ENCODE data around the gene ITGB2. TPM values are rescaled to one million over a fixed set of nuclear protein-coding genes. Genes with fewer than 3 reads are reported as not detected.
A peak's percentile ranks its signal among the peaks of the same experiment; 100 is the strongest.

ITGB2 gene
- total RNA-seq, 4 donors from 2014 or later: 33.2 to 110 (median 44.0) TPM

- H3K36me3 ChIP-seq: peaks cover 0 to 27% (median 14%) of the 10 kb centered on the region in 4 donors
- peaks cover 54 to 100% (median 95%) of the 10 kb centered on the region in 4 donors for H3K4me1 ChIP-seq
- H3K27me3 ChIP-seq: no peaks in the 10 kb centered on the region
- H3K27ac ChIP-seq (replicated peaks in 1 of 4): peak overlapping the region; percentile 78 to 92 (median 80)
- peak overlapping the region; percentile 45 to 48 (median 47) for H3K4me3 ChIP-seq
- WGBS: 77% methylated on average over 12 of the region's 38 CpGs
- intact Hi-C loops (cut with DNase I): no loop called here
- no peak for DNase-seq (ENCODE audit: extremely low spot score)
- no peaks in the 10 kb centered on the region for H3K9me3 ChIP-seq
- TF ChIP-seq EP300 (IDR thresholded peaks at IDR 0.05): no peak
- TF ChIP-seq POLR2AphosphoS5 (IDR thresholded peaks at IDR 0.05): no peak
- no peak for TF ChIP-seq POLR2A (IDR thresholded peaks at IDR 0.05; ENCODE audit: low read depth)
- TF ChIP-seq, protein P1, sequence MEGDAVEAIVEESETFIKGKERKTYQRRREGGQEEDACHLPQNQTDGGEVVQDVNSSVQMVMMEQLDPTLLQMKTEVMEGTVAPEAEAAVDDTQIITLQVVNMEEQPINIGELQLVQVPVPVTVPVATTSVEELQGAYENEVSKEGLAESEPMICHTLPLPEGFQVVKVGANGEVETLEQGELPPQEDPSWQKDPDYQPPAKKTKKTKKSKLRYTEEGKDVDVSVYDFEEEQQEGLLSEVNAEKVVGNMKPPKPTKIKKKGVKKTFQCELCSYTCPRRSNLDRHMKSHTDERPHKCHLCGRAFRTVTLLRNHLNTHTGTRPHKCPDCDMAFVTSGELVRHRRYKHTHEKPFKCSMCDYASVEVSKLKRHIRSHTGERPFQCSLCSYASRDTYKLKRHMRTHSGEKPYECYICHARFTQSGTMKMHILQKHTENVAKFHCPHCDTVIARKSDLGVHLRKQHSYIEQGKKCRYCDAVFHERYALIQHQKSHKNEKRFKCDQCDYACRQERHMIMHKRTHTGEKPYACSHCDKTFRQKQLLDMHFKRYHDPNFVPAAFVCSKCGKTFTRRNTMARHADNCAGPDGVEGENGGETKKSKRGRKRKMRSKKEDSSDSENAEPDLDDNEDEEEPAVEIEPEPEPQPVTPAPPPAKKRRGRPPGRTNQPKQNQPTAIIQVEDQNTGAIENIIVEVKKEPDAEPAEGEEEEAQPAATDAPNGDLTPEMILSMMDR (IDR thresholded peaks at IDR 0.05): no peak
Observed at GRCh38 chr21:44967082-44968047, 46.7 kb upstream of the ITGB2 start.

DNA sequence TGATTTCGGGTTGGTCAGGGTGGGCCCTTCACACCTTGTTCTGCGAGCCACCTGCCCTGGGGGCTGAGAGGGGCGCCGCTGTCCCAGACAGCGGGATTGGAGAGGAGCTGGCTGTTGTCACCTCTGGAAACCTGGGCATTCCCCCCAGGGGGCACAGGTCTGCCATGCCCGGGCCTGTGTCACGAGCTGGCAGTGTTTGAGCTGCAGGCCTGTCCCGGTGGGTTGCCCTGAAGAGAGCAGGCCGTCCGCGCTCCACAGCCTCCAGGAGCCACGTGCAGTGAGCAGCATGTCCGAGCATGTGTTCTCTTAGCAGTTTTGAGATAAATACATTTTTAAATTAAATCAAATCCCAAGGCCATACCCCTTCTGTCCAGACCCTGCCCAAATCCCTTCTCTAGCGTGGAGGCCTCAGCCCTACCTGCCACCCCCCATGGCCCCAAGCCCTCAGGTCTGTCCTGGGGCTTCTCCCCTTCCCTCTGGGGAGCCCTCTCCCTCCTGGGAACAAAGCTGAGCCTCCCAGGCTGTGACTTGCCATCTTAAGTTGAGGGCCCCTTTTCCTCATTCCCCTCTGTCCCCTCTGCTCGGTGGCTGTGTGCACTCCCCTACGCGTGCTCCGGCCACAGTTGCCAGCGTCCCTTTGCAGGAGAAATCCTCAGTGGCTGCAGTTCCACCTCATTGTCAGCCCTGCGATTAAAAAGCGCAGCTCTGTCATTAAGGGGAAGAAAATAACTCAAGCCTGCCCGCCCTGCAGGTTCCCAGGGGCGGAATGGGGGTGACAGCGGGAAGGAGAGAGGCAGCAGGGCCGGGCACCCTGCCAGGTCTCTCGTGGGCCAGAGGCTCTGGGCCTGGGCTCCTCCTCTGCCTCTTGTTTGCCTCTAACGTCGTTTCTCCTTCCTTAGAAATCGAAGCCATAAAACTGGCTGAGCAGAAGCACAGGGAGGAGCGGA lies 45.7 kb upstream of the ITGB2 start:
- H3K27me3 ChIP-seq: no peaks in the 10 kb centered on the region
- no peaks in the 10 kb centered on the region for H3K9me3 ChIP-seq
- H3K4me3 ChIP-seq: peak overlapping the region; percentile 45 to 48 (median 47)
- 60% methylated on average over 16 of the region's 30 CpGs for WGBS
- peaks cover 62 to 100% (median 95%) of the 10 kb centered on the region in 4 donors for H3K4me1 ChIP-seq
- intact Hi-C loops (cut with DNase I): no loop called here
- TF ChIP-seq EP300 (IDR thresholded peaks at IDR 0.05) (no peak), POLR2A (IDR thresholded peaks at IDR 0.05; ENCODE audit: low read depth) (no peak), POLR2AphosphoS5 (IDR thresholded peaks at IDR 0.05) (no peak)
- TF ChIP-seq, protein P1 (IDR thresholded peaks at IDR 0.05): no peak
- no peak for DNase-seq (ENCODE audit: extremely low spot score)
- H3K36me3 ChIP-seq: peaks cover 0 to 26% (median 13%) of the 10 kb centered on the region in 4 donors
- peak overlapping the region; percentile 78 to 92 (median 80) for H3K27ac ChIP-seq (replicated peaks in 1 of 4)

GRCh38 chr21:44965251-44966022 lies 44.7 kb upstream of the ITGB2 start:
- DNase-seq (ENCODE audit: extremely low spot score): no peak
- no peaks in the 10 kb centered on the region for H3K9me3 ChIP-seq
- H3K27me3 ChIP-seq: no peaks in the 10 kb centered on the region
- intact Hi-C loops (cut with DNase I): no loop called here
- no peak overlapping the region for H3K4me3 ChIP-seq
- WGBS: 80% methylated on average over 16 of the region's 17 CpGs
- peaks cover 0 to 27% (median 13%) of the 10 kb centered on the region in 4 donors for H3K36me3 ChIP-seq
- TF ChIP-seq, protein P1 (IDR thresholded peaks at IDR 0.05): no peak
- TF ChIP-seq EP300 (IDR thresholded peaks at IDR 0.05) (no peak), POLR2A (IDR thresholded peaks at IDR 0.05; ENCODE audit: low read depth) (no peak), POLR2AphosphoS5 (IDR thresholded peaks at IDR 0.05) (no peak)
- peak overlapping the region; percentile 78 to 92 (median 80) for H3K27ac ChIP-seq (replicated peaks in 1 of 4)
- H3K4me1 ChIP-seq: peaks cover 72 to 100% (median 95%) of the 10 kb centered on the region in 4 donors

DNA sequence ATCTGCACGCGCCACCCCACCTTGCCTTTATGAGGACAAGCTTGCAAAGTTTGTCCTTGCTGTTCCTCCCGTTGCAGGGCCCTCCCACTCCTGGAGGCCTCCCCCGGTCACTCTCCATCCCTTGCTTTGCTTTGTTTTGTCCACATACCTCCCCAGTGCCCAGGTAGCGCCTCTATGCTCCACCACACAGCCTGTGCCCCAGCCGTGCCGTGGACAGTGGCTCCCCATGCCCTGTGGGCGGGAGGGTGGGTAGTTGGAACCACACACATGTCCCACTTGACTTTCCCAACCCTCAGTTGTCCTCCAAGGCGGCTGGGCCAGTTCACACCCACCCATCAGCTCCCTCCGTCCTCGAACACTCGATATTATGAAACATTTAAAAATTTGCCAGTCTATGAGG lies 43.7 kb upstream of the ITGB2 start:
- TF ChIP-seq POLR2A (IDR thresholded peaks at IDR 0.05; ENCODE audit: low read depth): no peak
- H3K4me3 ChIP-seq: no peak overlapping the region
- H3K27ac ChIP-seq (replicated peaks in 1 of 4): peak overlapping the region; percentile 35 to 92 (median 80)
- H3K4me1 ChIP-seq: peaks cover 73 to 100% (median 95%) of the 10 kb centered on the region in 4 donors
- no peaks in the 10 kb centered on the region for H3K27me3 ChIP-seq
- DNase-seq (ENCODE audit: extremely low spot score): no peak
- H3K9me3 ChIP-seq: no peaks in the 10 kb centered on the region
- intact Hi-C loops (cut with DNase I): no loop called here
- WGBS: 97% methylated on average over 12 of the region's 12 CpGs
- peaks cover 0 to 24% (median 16%) of the 10 kb centered on the region in 4 donors for H3K36me3 ChIP-seq
